IPS-18a (cell line): ENCODE measurements around the gene LRP4.

Source experiments
- H3K27ac ChIP-seq: one replicate; pipeline ENCODE4 v1.5.1; 2013; ENCODE audit warnings: low read length
- H3K27me3 ChIP-seq: one replicate; pipeline ENCODE4 v1.6.1; 2013; ENCODE audit warnings: mild to moderate bottlenecking, low read length; ENCODE audit not compliant: control insufficient read depth, insufficient read depth
- H3K36me3 ChIP-seq: one replicate; pipeline ENCODE4 v1.6.1; 2013; ENCODE audit warnings: low read depth, low read length; ENCODE audit not compliant: control insufficient read depth
- H3K4me1 ChIP-seq: one replicate; pipeline ENCODE4 v1.6.1; 2013; ENCODE audit warnings: low read depth, low read length; ENCODE audit not compliant: control insufficient read depth
- H3K4me3 ChIP-seq: one replicate; pipeline ENCODE4 v1.5.1; 2013; ENCODE audit warnings: low read length
- H3K9ac ChIP-seq: one replicate; pipeline ENCODE4 v1.6.1; 2013; ENCODE audit warnings: mild to moderate bottlenecking, low read length, moderate library complexity
- H3K9me3 ChIP-seq: one replicate; pipeline ENCODE4 v1.6.1; 2013; ENCODE audit warnings: low read depth, low read length; ENCODE audit not compliant: control insufficient read depth

The LRP4 gene

GRCh38 chr11:46889689-46890475 lies 28.5 kb downstream of the LRP4 start:
- no peaks in the 10 kb centered on the region for H3K4me1 ChIP-seq
- H3K9me3 ChIP-seq, result no peaks in the 10 kb centered on the region
- H3K9ac ChIP-seq, result no peak overlapping the region
- no peaks in the 10 kb centered on the region for H3K27me3 ChIP-seq
- H3K27ac ChIP-seq, result no peak overlapping the region
- H3K4me3 ChIP-seq, result no peak overlapping the region
- peaks cover 39% of the 10 kb centered on the region for H3K36me3 ChIP-seq

- Histone ChIP-seq H3K9me3 (no peaks in the 10 kb centered on the region), H3K9ac (no peak overlapping the region), H3K27ac (no peak overlapping the region), H3K4me1 (no peaks in the 10 kb centered on the region), H3K27me3 (no peaks in the 10 kb centered on the region), H3K4me3 (no peak overlapping the region), H3K36me3 (peaks cover 33% of the 10 kb centered on the region)
Observed at GRCh38 chr11:46889251-46889650, 29.1 kb downstream of the LRP4 start.

GRCh38 chr11:46888636-46889035 lies 29.7 kb downstream of the LRP4 start:
- no peaks in the 10 kb centered on the region for H3K4me1 ChIP-seq
- H3K36me3 ChIP-seq, result peaks cover 35% of the 10 kb centered on the region
- H3K27me3 ChIP-seq, result no peaks in the 10 kb centered on the region
- no peak overlapping the region for H3K4me3 ChIP-seq
- no peak overlapping the region for H3K9ac ChIP-seq
- no peaks in the 10 kb centered on the region for H3K9me3 ChIP-seq
- H3K27ac ChIP-seq, result no peak overlapping the region

- Histone ChIP-seq H3K27ac (no peak overlapping the region), H3K9me3 (no peaks in the 10 kb centered on the region), H3K27me3 (no peaks in the 10 kb centered on the region), H3K4me3 (no peak overlapping the region), H3K4me1 (no peaks in the 10 kb centered on the region), H3K36me3 (peaks cover 43% of the 10 kb centered on the region), H3K9ac (no peak overlapping the region)
Observed at GRCh38 chr11:46886211-46886610, 32.1 kb downstream of the LRP4 start.

- H3K9me3 ChIP-seq, result no peaks in the 10 kb centered on the region
- H3K27me3 ChIP-seq, result no peaks in the 10 kb centered on the region
- no peaks in the 10 kb centered on the region for H3K4me1 ChIP-seq
- no peak overlapping the region for H3K9ac ChIP-seq
- peaks cover 64% of the 10 kb centered on the region for H3K36me3 ChIP-seq
- H3K27ac ChIP-seq, result no peak overlapping the region
- no peak overlapping the region for H3K4me3 ChIP-seq
Observed at GRCh38 chr11:46879056-46879585, 39.2 kb downstream of the LRP4 start.

- peaks cover 64% of the 10 kb centered on the region for H3K36me3 ChIP-seq
- no peak overlapping the region for H3K4me3 ChIP-seq
- no peak overlapping the region for H3K27ac ChIP-seq
Observed at GRCh38 chr11:46877580-46877979, 40.8 kb downstream of the LRP4 start.

GRCh38 chr11:46876471-46876870 lies 41.9 kb downstream of the LRP4 start:
- no peak overlapping the region for H3K9ac ChIP-seq
- no peak overlapping the region for H3K4me3 ChIP-seq
- no peaks in the 10 kb centered on the region for H3K27me3 ChIP-seq
- H3K36me3 ChIP-seq, result peaks cover 59% of the 10 kb centered on the region
- no peak overlapping the region for H3K27ac ChIP-seq
- H3K4me1 ChIP-seq, result no peaks in the 10 kb centered on the region
- H3K9me3 ChIP-seq, result no peaks in the 10 kb centered on the region

More at GRCh38 chr11:46877580-46877979, 40.8 kb downstream of the LRP4 start:
- Histone ChIP-seq H3K4me1 (no peaks in the 10 kb centered on the region), H3K27me3 (no peaks in the 10 kb centered on the region), H3K9ac (no peak overlapping the region), H3K9me3 (no peaks in the 10 kb centered on the region)

- Histone ChIP-seq H3K9me3 (no peaks in the 10 kb centered on the region), H3K36me3 (peaks cover 68% of the 10 kb centered on the region), H3K27me3 (no peaks in the 10 kb centered on the region), H3K27ac (no peak overlapping the region), H3K4me1 (no peaks in the 10 kb centered on the region), H3K4me3 (no peak overlapping the region), H3K9ac (no peak overlapping the region)
Observed at GRCh38 chr11:46874586-46874985, 43.8 kb downstream of the LRP4 start.

GRCh38 chr11:46868912-46869311 lies 49.4 kb downstream of the LRP4 start:
- Histone ChIP-seq H3K27ac (no peak overlapping the region), H3K9me3 (no peaks in the 10 kb centered on the region), H3K4me1 (no peaks in the 10 kb centered on the region), H3K36me3 (peaks cover 73% of the 10 kb centered on the region), H3K9ac (no peak overlapping the region), H3K4me3 (no peak overlapping the region), H3K27me3 (no peaks in the 10 kb centered on the region)

GRCh38 chr11:46865340-46865739 lies 53.0 kb downstream of the LRP4 start:
- no peak overlapping the region for H3K27ac ChIP-seq
- no peaks in the 10 kb centered on the region for H3K9me3 ChIP-seq
- H3K9ac ChIP-seq, result no peak overlapping the region
- no peaks in the 10 kb centered on the region for H3K4me1 ChIP-seq
- H3K27me3 ChIP-seq, result no peaks in the 10 kb centered on the region
- peaks cover 71% of the 10 kb centered on the region for H3K36me3 ChIP-seq
- no peak overlapping the region for H3K4me3 ChIP-seq

- Histone ChIP-seq H3K4me3 (no peak overlapping the region), H3K27ac (no peak overlapping the region), H3K9ac (no peak overlapping the region), H3K9me3 (no peaks in the 10 kb centered on the region), H3K36me3 (peaks cover 49% of the 10 kb centered on the region), H3K4me1 (no peaks in the 10 kb centered on the region), H3K27me3 (no peaks in the 10 kb centered on the region)
Observed at GRCh38 chr11:46860218-46860617, 58.1 kb downstream of the LRP4 start.
